NCI-H524 treated with DMSO at 0.1 percent for 48 hours (cell line): ENCODE data around the gene TTF2.
"Not testable (repeated sequence)": the region's sequence is repeated elsewhere in the genome, so short reads cannot be mapped to it uniquely, and the experiment has no call there.

ENCODE experiments used
- DNase-seq: peaks from one replicate; lab custom pipeline; 2025; lab: John Stamatoyannopoulos, UW

The TTF2 gene

DNA sequence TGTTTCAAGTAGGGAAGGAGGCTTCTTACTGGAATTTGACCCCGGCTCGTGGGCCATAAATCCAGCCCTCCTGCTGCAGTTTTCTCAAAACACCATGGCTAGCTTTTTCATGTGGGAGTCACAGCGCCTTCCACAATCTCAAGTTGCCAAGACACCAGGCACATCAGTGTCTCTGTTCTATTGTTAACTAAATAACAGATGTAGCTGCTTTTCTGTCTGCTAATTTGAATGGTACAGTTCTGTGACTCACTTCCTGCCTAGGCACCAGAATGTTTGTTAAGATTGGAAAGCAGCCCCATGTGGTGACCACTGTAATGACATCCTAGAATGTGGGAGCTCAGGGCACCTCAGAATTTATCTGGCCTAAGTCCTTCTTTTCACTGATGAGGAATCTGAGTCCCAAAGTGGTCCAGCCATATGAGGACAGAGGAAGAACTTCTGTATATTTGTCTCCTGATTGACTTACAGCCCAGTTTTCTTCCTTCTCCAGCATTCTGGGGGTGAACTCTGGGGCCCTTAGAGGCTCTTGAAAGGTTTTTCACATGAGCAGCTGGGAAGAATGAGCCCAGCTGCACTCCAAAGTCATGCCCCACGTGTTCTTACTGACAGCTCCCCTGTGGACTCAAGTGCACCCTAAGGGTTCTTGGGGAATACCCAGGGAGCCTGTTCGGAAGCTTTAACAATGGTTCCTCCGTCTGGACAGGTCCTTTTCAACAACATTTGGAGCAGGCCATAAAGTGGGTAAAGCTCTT is 33.9 kb downstream of the TTF2 start:
- peak; percentile 8 for DNase-seq

GRCh38 chr1:117094841-117095604 is 34.9 kb downstream of the TTF2 start:
- no peak for DNase-seq

DNA sequence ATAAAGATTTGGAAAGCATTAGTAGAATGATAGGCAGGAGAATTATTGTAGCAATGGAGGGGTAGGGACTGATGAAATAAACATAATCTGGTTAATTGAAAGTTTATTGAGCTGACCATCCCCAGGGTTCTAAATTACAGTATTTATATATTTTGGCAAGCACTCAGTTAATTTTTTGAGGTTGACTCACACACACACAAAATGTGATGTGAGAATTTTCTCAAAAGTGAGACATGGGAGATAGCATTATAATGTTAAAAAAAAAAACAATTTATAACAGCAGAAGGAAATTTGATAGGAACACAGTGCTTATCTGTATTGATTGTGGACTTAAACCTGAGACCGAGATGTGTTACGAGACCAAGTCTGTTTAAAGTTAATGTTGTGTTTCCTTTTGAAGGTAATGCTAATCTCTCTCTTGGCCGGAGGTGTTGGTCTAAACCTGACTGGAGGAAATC is 36.9 kb downstream of the TTF2 start:
- DNase-seq, result no peak

GRCh38 chr1:117097443-117097842 is 37.3 kb downstream of the TTF2 start:
- DNase-seq, result no peak

- DNase-seq, result no peak
Measured at GRCh38 chr1:117098287-117098890, 38.3 kb downstream of the TTF2 start.

- DNase-seq, result no peak
Measured at GRCh38 chr1:117101334-117101733, 41.2 kb downstream of the TTF2 start.

DNA sequence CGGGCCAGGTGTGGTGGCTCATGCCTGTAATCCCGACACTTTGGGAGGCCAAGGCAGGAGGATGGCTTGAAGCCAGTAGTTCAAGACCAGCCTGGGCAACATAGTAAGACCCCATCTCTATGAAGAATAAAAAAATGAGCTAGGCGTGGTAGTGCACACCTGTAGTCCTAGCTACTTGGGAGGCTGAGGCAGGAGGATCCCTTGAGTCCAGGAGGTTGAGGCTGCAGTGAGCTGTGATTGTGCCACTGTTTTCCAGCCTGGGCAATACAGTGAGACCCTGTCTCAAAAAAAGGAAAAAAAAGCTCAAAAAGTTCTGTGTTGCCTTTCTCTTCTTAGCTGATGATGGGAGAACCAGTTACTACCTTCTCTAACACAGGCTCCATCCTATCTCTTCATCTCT is 41.7 kb downstream of the TTF2 start:
- DNase-seq, result not testable (repeated sequence)

DNA sequence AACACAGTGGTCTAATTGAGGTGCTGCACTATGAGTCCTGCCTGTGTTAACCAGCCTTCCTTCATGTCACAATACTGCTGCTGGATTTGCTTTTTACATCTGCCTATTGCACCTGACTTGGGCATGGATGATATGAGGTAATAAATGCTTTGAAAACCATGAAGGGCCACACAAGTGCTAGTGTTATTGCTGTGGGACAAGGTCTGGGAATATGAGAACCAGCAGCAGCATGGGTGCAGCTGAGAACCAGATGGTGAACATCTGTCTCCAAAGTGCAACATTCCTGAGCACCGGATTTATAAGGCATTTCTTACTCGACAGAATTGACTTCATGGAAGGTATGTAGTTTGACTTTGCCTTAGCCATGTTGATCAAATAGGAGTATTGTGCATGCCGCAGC is 44.9 kb downstream of the TTF2 start:
- no peak for DNase-seq

GRCh38 chr1:117105722-117106121 is 45.6 kb downstream of the TTF2 start:
- no peak for DNase-seq

GRCh38 chr1:117106478-117106877 is 46.4 kb downstream of the TTF2 start:
- no peak for DNase-seq

DNA sequence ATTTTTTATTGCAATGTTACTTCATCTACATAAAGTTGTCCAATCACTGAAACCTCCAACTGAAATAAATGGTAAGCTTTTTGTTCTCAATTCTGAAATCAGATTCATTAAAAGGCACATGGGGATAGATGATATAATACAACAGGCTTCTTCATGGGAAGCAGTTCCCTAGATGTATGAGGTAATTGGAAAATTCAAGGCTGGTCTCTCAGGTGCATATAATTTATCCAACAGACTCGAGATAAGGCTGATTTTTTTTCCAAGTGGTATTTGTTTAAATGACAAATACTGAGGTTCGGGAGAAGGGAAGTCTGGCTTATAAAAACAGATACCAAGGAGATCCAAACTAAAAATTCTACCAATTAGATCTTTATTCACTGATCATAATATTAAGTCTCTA is 47.2 kb downstream of the TTF2 start:
- DNase-seq, result no peak

GRCh38 chr1:117110774-117111173 is 50.6 kb downstream of the TTF2 start:
- no peak for DNase-seq

DNA sequence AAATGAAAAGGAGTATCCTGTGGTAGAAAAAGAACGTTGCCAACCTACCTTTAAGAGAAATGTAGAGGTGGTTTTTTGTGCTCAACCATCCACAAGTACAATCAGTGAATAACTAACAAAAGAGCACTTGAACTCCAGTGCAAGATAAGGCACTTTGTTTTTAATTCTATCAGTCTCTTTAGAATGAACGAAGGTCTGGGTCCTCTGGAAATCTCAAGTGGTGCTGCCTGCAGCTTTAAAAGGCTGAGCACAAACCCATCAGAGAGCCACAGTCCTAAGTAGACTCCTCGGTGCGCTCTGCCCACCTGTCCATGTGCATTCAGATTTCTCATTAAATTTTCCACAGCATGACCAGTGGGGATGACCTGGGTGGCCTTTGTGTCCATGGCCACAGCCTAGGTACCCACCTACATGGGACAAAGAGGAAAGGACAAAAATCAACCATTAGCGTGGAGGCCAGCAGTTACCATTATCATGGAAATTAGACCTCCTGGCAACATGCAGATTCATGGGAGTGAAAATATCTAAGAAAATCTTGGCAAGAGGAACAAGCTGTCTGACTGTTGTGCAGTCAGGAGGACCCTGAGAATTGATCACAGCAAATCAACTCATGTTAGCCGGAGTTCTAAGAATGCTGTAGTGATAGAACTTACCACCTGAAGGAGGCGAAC is 52.1 kb downstream of the TTF2 start:
- no peak for DNase-seq

- DNase-seq, result no peak
Measured at GRCh38 chr1:117113199-117113598, 53.1 kb downstream of the TTF2 start.

DNA sequence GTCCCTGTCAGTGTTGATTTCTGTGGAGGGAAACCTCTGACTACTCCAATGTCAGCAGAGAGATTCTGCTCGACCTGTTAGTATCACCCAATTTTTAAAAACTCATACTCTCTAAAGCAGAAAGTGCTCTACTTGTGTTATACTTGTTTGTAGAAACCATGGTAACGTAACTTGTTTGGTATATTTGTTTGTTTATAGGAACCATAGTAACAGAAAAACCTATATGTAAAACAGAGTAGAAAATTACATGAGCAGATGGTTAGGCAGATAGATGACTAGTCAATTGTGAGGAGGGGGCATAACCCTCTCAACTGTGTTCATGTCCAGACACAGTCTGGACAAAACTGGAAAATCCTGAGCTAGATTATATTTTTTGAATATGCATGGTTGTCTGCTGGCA is 54.8 kb downstream of the TTF2 start:
- no peak for DNase-seq

DNA sequence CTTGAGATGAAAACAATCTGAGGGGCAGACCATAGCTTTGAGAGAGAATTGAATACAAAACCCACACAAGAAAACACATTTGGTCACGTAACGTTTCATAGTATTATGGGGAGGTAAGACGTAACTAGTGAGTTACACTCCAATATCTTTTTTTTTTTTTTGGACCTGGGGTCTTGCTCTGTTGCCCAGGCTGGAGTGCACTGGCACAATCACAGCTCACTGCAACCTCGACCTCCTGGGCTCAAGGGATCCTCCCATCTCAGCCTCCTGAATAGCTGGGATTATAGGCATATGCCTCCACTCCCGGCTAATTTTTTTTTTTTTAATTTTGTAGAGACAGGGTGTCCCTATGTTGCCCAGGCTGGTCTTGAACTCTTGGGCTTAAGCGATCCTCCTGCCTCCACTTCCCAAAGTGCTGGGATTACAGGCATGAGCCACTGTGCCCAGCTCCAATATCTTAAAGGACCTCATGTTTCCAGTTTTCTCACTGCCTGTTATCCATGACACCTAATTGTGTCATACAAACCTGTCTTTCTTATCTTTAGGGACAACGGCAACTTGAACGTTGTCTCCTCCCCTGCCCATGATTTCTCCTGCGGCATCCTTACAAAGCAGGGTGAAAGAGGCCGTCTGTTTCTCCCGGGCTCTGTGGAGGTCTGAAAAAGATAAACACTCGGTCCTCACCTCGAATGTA is 56.1 kb downstream of the TTF2 start:
- no peak for DNase-seq

- no peak for DNase-seq
Measured at GRCh38 chr1:117116784-117117130, 56.6 kb downstream of the TTF2 start.

GRCh38 chr1:117117697-117118096 is 57.6 kb downstream of the TTF2 start:
- no peak for DNase-seq

- DNase-seq, result no peak
Measured at GRCh38 chr1:117118137-117118536, 58.0 kb downstream of the TTF2 start.

GRCh38 chr1:117119144-117119543 is 59.0 kb downstream of the TTF2 start:
- DNase-seq, result not testable (repeated sequence)

DNA sequence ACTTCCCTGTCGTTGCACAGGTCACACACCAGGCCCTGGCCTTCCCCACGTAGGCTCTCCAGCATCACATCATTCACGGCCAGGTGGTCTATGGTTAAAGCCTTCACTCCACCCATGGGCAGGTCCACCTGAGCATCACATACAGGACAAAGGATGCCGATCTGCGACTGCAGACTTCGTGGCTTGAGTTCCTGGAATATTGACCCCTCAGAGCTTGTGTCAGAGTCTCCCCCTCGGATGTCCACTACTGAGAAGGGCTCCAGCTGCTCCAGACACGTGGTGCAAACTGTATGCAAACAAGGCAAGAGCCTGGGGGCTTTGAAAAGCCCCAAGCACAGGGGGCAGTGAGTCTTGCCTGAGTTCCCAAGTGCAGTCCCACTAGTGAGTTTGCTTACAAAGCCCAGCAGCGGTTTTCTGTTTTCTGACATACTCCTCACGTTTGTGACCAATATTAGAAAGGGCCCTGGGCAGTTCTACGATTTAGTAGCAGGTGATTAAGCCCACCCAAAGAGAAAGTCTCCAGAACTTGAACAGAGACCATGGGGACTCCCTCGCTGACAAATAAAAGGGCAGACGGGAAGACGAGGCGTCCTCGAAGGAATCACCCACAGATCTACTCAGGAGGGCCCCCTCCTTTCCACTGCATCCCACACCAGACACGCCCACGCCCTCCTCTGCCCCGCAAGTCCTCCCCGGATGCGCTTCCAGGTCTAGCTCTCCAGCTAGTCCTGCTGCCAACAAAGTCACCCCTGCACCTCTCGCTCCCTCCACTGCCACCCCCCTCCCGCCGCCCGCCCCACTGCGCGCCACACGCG is 60.9 kb downstream of the TTF2 start:
- no peak for DNase-seq
